HepG2 (cell line): Measurements from ENCODE around the gene FNDC3A. TPM values are rescaled to one million over a fixed set of nuclear protein-coding genes. Genes with fewer than 3 reads are reported as not detected.

ENCODE experiments used
- FOXO1 ChIP-seq: sonication (generic); formaldehyde crosslinking; IDR thresholded peaks from 2 replicates; pipeline ENCODE4 v1.4.0; 2020; ENCODE audit warnings: missing genetic modification reagents
- POLR2AphosphoS5 ChIP-seq: IDR thresholded peaks from 2 replicates; pipeline ENCODE4 v1.6.1; 2012; ENCODE audit warnings: low read depth, low read length
- ZNF292 ChIP-seq: sonication (generic); formaldehyde crosslinking; IDR thresholded peaks from 2 replicates; pipeline ENCODE4 v1.8.1; 2022; ENCODE audit warnings: mild to moderate bottlenecking, low read depth, missing genetic modification reagents, borderline replicate concordance
- ZNF333 ChIP-seq: sonication (generic); formaldehyde crosslinking; IDR thresholded peaks from 2 replicates; pipeline ENCODE4 v1.4.0; 2020; ENCODE audit warnings: mild to moderate bottlenecking, missing genetic modification reagents, borderline replicate concordance
- ZNF781 ChIP-seq: sonication (generic); formaldehyde crosslinking; IDR thresholded peaks from 2 replicates; pipeline ENCODE4 v1.5.1; 2020; ENCODE audit warnings: borderline replicate concordance, mild to moderate bottlenecking, missing genetic modification reagents; ENCODE audit errors: not compliant biosample characterization
- ZSCAN12 ChIP-seq: sonication (generic); formaldehyde crosslinking; IDR thresholded peaks from 2 replicates; pipeline ENCODE4 v1.9.0; 2021; ENCODE audit warnings: mild to moderate bottlenecking, missing genetic modification reagents
- ZSCAN20 ChIP-seq: sonication (generic); formaldehyde crosslinking; IDR thresholded peaks from 2 replicates; pipeline ENCODE4 v1.4.0; 2020; ENCODE audit warnings: missing genetic modification reagents, mild to moderate bottlenecking, borderline replicate concordance
- polyA plus RNA-seq, 8 experiments: library from polyadenylated mRNA; depleted of rRNA in 3 of 8; stranded (reverse) in 7 of 8; unstranded in 1 of 8; fragments of >200 nt; fragmentation: Illumina TruSeq in 4 of 8; extraction: Trizol in 4 of 8; gene quantifications; 2 replicates each; pipeline versions ENCODE4 v1.2.1 to v1.2.3, GENCODE V29; 2011 to 2016; ENCODE audit warnings: low read depth in 4 of 8, missing spikeins in 1 of 8, mixed read lengths in 1 of 8; ENCODE audit not compliant: insufficient read depth in 1 of 8
- total RNA-seq, 5 experiments: library from RNA; depleted of rRNA; stranded (reverse); fragments of >200 nt; fragmentation: Illumina TruSeq; extraction: Trizol; gene quantifications; 2 replicates each; pipeline ENCODE4 v1.2.3, GENCODE V29; 2016; ENCODE audit warnings: low read depth in 1 of 5
- TF ChIP-seq, protein P1 (sequence below): sonication (generic); formaldehyde crosslinking; IDR thresholded peaks from 2 replicates; pipeline ENCODE4 v1.4.0; 2020; ENCODE audit warnings: mild to moderate bottlenecking, missing genetic modification reagents
- TF ChIP-seq, protein P2 (sequence below): sonication (generic); formaldehyde crosslinking; IDR thresholded peaks from 2 replicates; pipeline ENCODE4 v1.4.0; 2020; ENCODE audit warnings: missing genetic modification reagents, borderline replicate concordance
- TF ChIP-seq, protein P3 (sequence below): sonication (generic); formaldehyde crosslinking; IDR thresholded peaks from one replicate; pipeline ENCODE4 v1.5.1; 2020; ENCODE audit warnings: mild to moderate bottlenecking, missing genetic modification reagents; ENCODE audit errors: not compliant biosample characterization

FNDC3A gene
- total and polyA plus RNA-seq, 2 of the 13 experiments (the other 11 are each of a cell fraction or from before 2014, with no cell fraction given) = 36.7 to 39.3 TPM

GRCh38 chr13:49214917-49215376 is 239.2 kb downstream of the FNDC3A start (continued):
- TF ChIP-seq ZNF292 (CRISPR knock-in tag) (peak; percentile 71; the same call in 1 of the 2 replicates), ZNF781 (CRISPR knock-in tag) (peak; percentile 91), FOXO1 (peak; percentile 8; the same call in 1 of the 2 replicates), ZNF333 (CRISPR knock-in tag) (peak; percentile 55; the same call in 1 of the 2 replicates), ZSCAN20 (CRISPR knock-in tag) (0 out of 2 replicates have a peak, but pooled peaks have one; percentile 38), POLR2AphosphoS5 (peak; percentile 66), ZSCAN12 (CRISPR knock-in tag) (no peak)
- TF ChIP-seq, protein P1, sequence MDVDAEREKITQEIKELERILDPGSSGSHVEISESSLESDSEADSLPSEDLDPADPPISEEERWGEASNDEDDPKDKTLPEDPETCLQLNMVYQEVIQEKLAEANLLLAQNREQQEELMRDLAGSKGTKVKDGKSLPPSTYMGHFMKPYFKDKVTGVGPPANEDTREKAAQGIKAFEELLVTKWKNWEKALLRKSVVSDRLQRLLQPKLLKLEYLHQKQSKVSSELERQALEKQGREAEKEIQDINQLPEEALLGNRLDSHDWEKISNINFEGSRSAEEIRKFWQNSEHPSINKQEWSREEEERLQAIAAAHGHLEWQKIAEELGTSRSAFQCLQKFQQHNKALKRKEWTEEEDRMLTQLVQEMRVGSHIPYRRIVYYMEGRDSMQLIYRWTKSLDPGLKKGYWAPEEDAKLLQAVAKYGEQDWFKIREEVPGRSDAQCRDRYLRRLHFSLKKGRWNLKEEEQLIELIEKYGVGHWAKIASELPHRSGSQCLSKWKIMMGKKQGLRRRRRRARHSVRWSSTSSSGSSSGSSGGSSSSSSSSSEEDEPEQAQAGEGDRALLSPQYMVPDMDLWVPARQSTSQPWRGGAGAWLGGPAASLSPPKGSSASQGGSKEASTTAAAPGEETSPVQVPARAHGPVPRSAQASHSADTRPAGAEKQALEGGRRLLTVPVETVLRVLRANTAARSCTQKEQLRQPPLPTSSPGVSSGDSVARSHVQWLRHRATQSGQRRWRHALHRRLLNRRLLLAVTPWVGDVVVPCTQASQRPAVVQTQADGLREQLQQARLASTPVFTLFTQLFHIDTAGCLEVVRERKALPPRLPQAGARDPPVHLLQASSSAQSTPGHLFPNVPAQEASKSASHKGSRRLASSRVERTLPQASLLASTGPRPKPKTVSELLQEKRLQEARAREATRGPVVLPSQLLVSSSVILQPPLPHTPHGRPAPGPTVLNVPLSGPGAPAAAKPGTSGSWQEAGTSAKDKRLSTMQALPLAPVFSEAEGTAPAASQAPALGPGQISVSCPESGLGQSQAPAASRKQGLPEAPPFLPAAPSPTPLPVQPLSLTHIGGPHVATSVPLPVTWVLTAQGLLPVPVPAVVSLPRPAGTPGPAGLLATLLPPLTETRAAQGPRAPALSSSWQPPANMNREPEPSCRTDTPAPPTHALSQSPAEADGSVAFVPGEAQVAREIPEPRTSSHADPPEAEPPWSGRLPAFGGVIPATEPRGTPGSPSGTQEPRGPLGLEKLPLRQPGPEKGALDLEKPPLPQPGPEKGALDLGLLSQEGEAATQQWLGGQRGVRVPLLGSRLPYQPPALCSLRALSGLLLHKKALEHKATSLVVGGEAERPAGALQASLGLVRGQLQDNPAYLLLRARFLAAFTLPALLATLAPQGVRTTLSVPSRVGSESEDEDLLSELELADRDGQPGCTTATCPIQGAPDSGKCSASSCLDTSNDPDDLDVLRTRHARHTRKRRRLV = no peak
- TF ChIP-seq, protein P2, sequence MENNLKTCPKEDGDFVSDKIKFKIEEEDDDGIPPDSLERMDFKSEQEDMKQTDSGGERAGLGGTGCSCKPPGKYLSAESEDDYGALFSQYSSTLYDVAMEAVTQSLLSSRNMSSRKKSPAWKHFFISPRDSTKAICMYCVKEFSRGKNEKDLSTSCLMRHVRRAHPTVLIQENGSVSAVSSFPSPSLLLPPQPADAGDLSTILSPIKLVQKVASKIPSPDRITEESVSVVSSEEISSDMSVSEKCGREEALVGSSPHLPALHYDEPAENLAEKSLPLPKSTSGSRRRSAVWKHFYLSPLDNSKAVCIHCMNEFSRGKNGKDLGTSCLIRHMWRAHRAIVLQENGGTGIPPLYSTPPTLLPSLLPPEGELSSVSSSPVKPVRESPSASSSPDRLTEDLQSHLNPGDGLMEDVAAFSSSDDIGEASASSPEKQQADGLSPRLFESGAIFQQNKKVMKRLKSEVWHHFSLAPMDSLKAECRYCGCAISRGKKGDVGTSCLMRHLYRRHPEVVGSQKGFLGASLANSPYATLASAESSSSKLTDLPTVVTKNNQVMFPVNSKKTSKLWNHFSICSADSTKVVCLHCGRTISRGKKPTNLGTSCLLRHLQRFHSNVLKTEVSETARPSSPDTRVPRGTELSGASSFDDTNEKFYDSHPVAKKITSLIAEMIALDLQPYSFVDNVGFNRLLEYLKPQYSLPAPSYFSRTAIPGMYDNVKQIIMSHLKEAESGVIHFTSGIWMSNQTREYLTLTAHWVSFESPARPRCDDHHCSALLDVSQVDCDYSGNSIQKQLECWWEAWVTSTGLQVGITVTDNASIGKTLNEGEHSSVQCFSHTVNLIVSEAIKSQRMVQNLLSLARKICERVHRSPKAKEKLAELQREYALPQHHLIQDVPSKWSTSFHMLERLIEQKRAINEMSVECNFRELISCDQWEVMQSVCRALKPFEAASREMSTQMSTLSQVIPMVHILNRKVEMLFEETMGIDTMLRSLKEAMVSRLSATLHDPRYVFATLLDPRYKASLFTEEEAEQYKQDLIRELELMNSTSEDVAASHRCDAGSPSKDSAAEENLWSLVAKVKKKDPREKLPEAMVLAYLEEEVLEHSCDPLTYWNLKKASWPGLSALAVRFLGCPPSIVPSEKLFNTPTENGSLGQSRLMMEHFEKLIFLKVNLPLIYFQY = no peak
- TF ChIP-seq, protein P3, sequence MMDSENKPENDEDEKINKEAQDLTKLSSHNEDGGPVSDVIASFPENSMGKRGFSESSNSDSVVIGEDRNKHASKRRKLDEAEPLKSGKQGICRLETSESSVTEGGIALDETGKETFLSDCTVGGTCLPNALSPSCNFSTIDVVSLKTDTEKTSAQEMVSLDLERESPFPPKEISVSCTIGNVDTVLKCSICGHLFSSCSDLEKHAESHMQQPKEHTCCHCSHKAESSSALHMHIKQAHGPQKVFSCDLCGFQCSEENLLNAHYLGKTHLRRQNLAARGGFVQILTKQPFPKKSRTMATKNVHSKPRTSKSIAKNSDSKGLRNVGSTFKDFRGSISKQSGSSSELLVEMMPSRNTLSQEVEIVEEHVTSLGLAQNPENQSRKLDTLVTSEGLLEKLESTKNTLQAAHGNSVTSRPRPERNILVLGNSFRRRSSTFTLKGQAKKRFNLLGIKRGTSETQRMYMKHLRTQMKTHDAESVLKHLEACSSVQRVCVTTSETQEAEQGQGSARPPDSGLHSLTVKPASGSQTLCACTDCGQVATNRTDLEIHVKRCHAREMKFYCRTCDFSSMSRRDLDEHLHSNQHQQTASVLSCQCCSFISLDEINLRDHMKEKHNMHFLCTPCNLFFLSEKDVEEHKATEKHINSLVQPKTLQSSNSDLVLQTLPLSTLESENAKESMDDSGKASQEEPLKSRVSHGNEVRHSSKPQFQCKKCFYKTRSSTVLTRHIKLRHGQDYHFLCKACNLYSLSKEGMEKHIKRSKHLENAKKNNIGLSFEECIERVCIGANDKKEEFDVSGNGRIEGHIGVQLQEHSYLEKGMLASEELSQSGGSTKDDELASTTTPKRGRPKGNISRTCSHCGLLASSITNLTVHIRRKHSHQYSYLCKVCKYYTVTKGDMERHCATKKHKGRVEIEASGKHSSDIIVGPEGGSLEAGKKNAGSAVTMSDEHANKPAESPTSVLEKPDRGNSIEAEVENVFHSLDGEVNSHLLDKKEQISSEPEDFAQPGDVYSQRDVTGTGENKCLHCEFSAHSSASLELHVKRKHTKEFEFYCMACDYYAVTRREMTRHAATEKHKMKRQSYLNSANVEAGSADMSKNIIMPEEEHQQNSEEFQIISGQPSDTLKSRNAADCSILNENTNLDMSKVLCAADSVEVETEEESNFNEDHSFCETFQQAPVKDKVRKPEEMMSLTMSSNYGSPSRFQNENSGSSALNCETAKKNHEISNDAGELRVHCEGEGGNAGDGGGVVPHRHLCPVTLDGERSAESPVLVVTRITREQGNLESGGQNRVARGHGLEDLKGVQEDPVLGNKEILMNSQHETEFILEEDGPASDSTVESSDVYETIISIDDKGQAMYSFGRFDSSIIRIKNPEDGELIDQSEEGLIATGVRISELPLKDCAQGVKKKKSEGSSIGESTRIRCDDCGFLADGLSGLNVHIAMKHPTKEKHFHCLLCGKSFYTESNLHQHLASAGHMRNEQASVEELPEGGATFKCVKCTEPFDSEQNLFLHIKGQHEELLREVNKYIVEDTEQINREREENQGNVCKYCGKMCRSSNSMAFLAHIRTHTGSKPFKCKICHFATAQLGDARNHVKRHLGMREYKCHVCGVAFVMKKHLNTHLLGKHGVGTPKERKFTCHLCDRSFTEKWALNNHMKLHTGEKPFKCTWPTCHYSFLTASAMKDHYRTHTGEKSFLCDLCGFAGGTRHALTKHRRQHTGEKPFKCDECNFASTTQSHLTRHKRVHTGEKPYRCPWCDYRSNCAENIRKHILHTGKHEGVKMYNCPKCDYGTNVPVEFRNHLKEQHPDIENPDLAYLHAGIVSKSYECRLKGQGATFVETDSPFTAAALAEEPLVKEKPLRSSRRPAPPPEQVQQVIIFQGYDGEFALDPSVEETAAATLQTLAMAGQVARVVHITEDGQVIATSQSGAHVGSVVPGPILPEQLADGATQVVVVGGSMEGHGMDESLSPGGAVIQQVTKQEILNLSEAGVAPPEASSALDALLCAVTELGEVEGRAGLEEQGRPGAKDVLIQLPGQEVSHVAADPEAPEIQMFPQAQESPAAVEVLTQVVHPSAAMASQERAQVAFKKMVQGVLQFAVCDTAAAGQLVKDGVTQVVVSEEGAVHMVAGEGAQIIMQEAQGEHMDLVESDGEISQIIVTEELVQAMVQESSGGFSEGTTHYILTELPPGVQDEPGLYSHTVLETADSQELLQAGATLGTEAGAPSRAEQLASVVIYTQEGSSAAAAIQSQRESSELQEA (CRISPR knock-in tag) = peak; percentile 51
